D721Med (cell line): ENCODE data around the gene GADL1.

Experiments used
- DNase-seq: peaks from one replicate; pipeline ENCODE4 v3.0.0; 2011; ENCODE audit warnings: low spot score; ENCODE audit not compliant: insufficient read length
- FAIRE-seq: peaks from 2 replicates; lab custom pipeline; 2011; peaks lifted over from hg19 to GRCh38; lab: Jason Lieb, UNC
- TF ChIP-seq, protein P1 (sequence below): IDR thresholded peaks from 2 replicates; pipeline ENCODE4 v1.5.1; 2012; ENCODE audit warnings: mild to moderate bottlenecking, control low read depth; ENCODE audit not compliant: insufficient read depth; ENCODE audit errors: missing control alignments

GADL1 gene

GRCh38 chr3:30752491-30752890, 142.0 kb downstream of the GADL1 start:
- FAIRE-seq (no peak), DNase-seq (no peak)
- TF ChIP-seq, protein P1, sequence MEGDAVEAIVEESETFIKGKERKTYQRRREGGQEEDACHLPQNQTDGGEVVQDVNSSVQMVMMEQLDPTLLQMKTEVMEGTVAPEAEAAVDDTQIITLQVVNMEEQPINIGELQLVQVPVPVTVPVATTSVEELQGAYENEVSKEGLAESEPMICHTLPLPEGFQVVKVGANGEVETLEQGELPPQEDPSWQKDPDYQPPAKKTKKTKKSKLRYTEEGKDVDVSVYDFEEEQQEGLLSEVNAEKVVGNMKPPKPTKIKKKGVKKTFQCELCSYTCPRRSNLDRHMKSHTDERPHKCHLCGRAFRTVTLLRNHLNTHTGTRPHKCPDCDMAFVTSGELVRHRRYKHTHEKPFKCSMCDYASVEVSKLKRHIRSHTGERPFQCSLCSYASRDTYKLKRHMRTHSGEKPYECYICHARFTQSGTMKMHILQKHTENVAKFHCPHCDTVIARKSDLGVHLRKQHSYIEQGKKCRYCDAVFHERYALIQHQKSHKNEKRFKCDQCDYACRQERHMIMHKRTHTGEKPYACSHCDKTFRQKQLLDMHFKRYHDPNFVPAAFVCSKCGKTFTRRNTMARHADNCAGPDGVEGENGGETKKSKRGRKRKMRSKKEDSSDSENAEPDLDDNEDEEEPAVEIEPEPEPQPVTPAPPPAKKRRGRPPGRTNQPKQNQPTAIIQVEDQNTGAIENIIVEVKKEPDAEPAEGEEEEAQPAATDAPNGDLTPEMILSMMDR = no peak

- DNase-seq (no peak), FAIRE-seq (no peak)
- TF ChIP-seq, protein P1 = peak; percentile 37
Observed at GRCh38 chr3:30751610-30752299, 142.7 kb downstream of the GADL1 start.

GRCh38 chr3:30750967-30751366, 143.5 kb downstream of the GADL1 start:
- FAIRE-seq = no peak
- DNase-seq = no peak
- TF ChIP-seq, protein P1 = no peak

GRCh38 chr3:30749230-30749629, 145.2 kb downstream of the GADL1 start:
- TF ChIP-seq, protein P1 = no peak
- FAIRE-seq = no peak
- DNase-seq = no peak

GRCh38 chr3:30747771-30748281, 146.6 kb downstream of the GADL1 start:
- FAIRE-seq (peak; percentile 67), DNase-seq (no peak)
- TF ChIP-seq, protein P1 = peak; percentile 33

DNA sequence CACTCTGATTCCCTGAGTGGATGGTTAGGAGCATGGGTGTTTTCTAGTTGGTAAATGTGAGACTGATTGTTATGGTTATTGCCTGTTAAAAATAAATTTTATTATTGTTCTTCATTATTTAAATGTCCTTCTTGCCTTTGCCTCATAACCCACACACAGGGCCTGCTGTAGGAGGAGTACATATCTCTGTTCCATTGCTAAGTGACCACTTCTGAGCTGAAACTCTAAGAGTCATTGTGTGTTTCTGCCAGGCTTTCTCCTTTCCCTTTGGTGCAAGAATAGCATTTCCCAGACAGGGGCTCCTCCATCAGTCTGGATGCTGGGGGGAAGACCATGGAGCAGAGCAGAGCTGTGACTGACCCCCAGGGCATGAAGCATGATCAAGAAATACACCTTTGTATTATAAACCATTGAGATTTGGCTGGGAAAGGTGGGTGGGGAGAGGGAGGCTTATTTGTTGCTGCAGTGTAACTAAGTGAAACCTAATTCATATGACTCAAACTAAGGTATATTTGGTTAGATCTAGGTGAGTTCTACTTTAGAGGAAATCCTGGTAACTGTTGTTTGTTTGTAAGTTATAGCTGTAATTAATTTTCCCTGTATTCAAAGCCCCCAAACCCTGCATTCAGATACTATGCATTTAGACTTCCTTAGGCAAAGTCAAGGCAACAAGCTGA, 150.7 kb downstream of the GADL1 start:
- no peak for FAIRE-seq
- TF ChIP-seq, protein P1 = no peak
- no peak for DNase-seq
